HepG2 (cell line): ENCODE measurements around the gene C2orf81. TPM values are rescaled to one million over a fixed set of nuclear protein-coding genes. Genes with fewer than 3 reads are reported as not detected.

Experiments used
- CBFB ChIP-seq: sonication (generic); formaldehyde crosslinking; IDR thresholded peaks from 2 replicates; pipeline ENCODE4 v1.4.0; 2020; ENCODE audit warnings: missing genetic modification reagents
- CREB1 ChIP-seq, 2 experiments: fragments of 450-650 bp in 1 of 2; IDR thresholded peaks; 2 replicates each; pipeline ENCODE4 v1.6.1; 2016 to 2017; ENCODE audit warnings: control low read depth in 1 of 2, mild to moderate bottlenecking in 1 of 2, missing compliant biosample characterization in 1 of 2, missing genetic modification characterization in 1 of 2
- DRAP1 ChIP-seq: IDR thresholded peaks from 2 replicates; pipeline ENCODE4 v1.6.1; 2016; ENCODE audit warnings: missing genetic modification reagents, missing compliant biosample characterization
- HNF4A ChIP-seq: sonication (generic); formaldehyde crosslinking; IDR thresholded peaks from 2 replicates; pipeline ENCODE4 v1.4.0; 2020; ENCODE audit warnings: missing genetic modification reagents
- JUND ChIP-seq: sonication (generic); formaldehyde crosslinking; IDR thresholded peaks from 2 replicates; pipeline ENCODE4 v1.8.0; 2022; ENCODE audit warnings: mild to moderate bottlenecking, missing genetic modification reagents
- KDM5B ChIP-seq: sonication (generic); formaldehyde crosslinking; IDR thresholded peaks from 2 replicates; pipeline ENCODE4 v1.4.0; 2020; ENCODE audit warnings: missing genetic modification reagents, mild to moderate bottlenecking, borderline replicate concordance
- PAXIP1 ChIP-seq: sonication (generic); formaldehyde crosslinking; conservative IDR thresholded peaks from 2 replicates; pipeline ENCODE4 v1.4.0; 2020; ENCODE audit warnings: mild to moderate bottlenecking, missing genetic modification reagents, moderate library complexity
- PHF21A ChIP-seq: sonication (generic); formaldehyde crosslinking; IDR thresholded peaks from 2 replicates; pipeline ENCODE4 v1.5.0; 2020; ENCODE audit warnings: mild to moderate bottlenecking, missing genetic modification reagents
- PITX1 ChIP-seq: sonication (generic); formaldehyde crosslinking; IDR thresholded peaks from 2 replicates; pipeline ENCODE4 v1.5.1; 2020; ENCODE audit warnings: mild to moderate bottlenecking, missing genetic modification reagents
- PRDM15 ChIP-seq: sonication (generic); formaldehyde crosslinking; IDR thresholded peaks from 2 replicates; pipeline ENCODE4 v1.4.0; 2020; ENCODE audit warnings: missing genetic modification reagents
- RARA ChIP-seq: IDR thresholded peaks from 2 replicates; pipeline ENCODE4 v1.6.1; 2016; ENCODE audit warnings: missing genetic modification reagents, missing compliant biosample characterization
- SMARCC2 ChIP-seq: fragments of 450-650 bp; IDR thresholded peaks from 2 replicates; pipeline ENCODE4 v1.6.1; 2017; ENCODE audit warnings: antibody characterized with exemption, mild to moderate bottlenecking
- SNRNP70 ChIP-seq: fragments of 200-400 bp; formaldehyde crosslinking; IDR thresholded peaks from 2 replicates; pipeline ENCODE4 v1.6.1; 2017; ENCODE audit warnings: mild to moderate bottlenecking, low read depth, low read length, moderate library complexity
- SYNCRIP ChIP-seq: fragments of 200-400 bp; formaldehyde crosslinking; IDR thresholded peaks from 2 replicates; pipeline ENCODE4 v1.6.1; 2018; ENCODE audit warnings: mild to moderate bottlenecking, low read depth, low read length; ENCODE audit not compliant: insufficient read depth
- TGIF2 ChIP-seq: IDR thresholded peaks from 2 replicates; pipeline ENCODE4 v1.6.1; 2016; ENCODE audit warnings: control low read depth, missing compliant biosample characterization
- XBP1 ChIP-seq: sonication (generic); formaldehyde crosslinking; IDR thresholded peaks from 2 replicates; pipeline ENCODE4 v1.5.0; 2020; ENCODE audit warnings: missing genetic modification reagents
- ZBTB42 ChIP-seq: sonication (generic); formaldehyde crosslinking; IDR thresholded peaks from 2 replicates; pipeline ENCODE4 v1.5.0; 2020; ENCODE audit warnings: mild to moderate bottlenecking, missing genetic modification reagents
- ZFAT ChIP-seq: sonication (generic); formaldehyde crosslinking; conservative IDR thresholded peaks from 2 replicates; pipeline ENCODE4 v1.8.1; 2023; ENCODE audit warnings: missing genetic modification reagents, inconsistent platforms
- ZNF530 ChIP-seq: sonication (generic); formaldehyde crosslinking; IDR thresholded peaks from 2 replicates; pipeline ENCODE4 v1.5.0; 2020; ENCODE audit warnings: low read depth, mild to moderate bottlenecking, missing genetic modification reagents
- ZNF570 ChIP-seq: sonication (generic); formaldehyde crosslinking; IDR thresholded peaks from 2 replicates; pipeline ENCODE4 v1.4.0; 2020; ENCODE audit warnings: mild to moderate bottlenecking, missing genetic modification reagents, borderline replicate concordance
- polyA plus RNA-seq, 8 experiments: library from polyadenylated mRNA; depleted of rRNA in 3 of 8; stranded (reverse) in 7 of 8; unstranded in 1 of 8; fragments of >200 nt; fragmentation: Illumina TruSeq in 4 of 8; extraction: Trizol in 4 of 8; gene quantifications; 2 replicates each; pipeline versions ENCODE4 v1.2.1 to v1.2.3, GENCODE V29; 2011 to 2016; ENCODE audit warnings: low read depth in 4 of 8, missing spikeins in 1 of 8, mixed read lengths in 1 of 8; ENCODE audit not compliant: insufficient read depth in 1 of 8
- total RNA-seq, 5 experiments: library from RNA; depleted of rRNA; stranded (reverse); fragments of >200 nt; fragmentation: Illumina TruSeq; extraction: Trizol; gene quantifications; 2 replicates each; pipeline ENCODE4 v1.2.3, GENCODE V29; 2016; ENCODE audit warnings: low read depth in 1 of 5
- TF ChIP-seq, protein P1 (sequence below): sonication (generic); formaldehyde crosslinking; IDR thresholded peaks from 2 replicates; pipeline ENCODE4 v1.4.0; 2020; ENCODE audit warnings: mild to moderate bottlenecking, missing genetic modification reagents

C2orf81 gene
- total and polyA plus RNA-seq, 2 of the 13 experiments (the other 11 are each of a cell fraction or from before 2014, with no cell fraction given), result 0.15 to 0.17 TPM

DNA sequence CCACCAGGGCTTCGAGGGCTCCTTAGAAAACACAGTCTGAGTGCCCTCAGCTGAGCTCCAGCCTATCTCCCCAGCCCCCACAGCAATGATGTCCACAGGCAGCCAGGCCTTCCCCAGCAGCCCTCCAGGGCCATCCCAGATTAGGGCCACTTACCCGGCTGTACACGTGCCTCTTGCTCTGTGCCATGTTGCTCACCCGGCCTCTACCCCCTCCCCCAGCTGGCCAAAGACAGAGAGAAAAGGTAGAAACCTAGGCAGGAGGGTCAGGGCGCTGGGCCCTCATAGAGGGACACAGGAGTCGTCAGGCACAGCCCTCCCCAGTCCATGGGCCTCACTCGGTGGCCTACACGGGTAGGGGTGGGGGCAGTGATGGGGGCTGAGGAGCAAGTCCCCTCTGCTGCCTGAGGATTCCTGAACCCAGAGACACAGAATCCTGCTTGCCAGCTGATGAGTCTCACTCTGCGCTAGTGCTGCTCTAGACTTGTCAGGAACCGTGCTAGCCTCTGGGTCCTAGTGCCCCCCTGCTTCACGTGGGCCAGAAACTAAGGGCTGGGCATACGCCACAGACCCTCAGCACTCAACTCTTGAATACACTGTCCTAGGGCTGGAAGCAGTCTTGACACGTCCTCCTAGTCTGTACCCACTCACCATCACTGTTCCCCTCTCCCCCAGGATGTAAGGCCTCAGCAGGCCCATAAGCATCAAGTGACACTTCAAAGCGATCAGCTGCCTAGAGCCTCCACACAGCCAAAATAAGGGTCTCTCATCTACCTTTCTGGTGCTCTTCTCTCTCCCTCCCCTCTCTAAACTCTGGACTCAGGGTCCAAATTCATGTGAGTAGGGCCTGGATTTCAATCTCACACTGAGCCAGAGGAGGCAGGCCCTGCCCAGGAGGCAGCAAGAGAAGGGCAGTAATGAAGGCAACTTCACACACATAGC is 41.3 kb downstream of the C2orf81 start, which contains the start of gene DCTN1 (continued):
- TF ChIP-seq TGIF2 (CRISPR knock-in tag), result no peak
- TF ChIP-seq PAXIP1, result no peak
- TF ChIP-seq SMARCC2, result no peak
- TF ChIP-seq ZFAT (CRISPR knock-in tag), result no peak
- TF ChIP-seq, protein P1, sequence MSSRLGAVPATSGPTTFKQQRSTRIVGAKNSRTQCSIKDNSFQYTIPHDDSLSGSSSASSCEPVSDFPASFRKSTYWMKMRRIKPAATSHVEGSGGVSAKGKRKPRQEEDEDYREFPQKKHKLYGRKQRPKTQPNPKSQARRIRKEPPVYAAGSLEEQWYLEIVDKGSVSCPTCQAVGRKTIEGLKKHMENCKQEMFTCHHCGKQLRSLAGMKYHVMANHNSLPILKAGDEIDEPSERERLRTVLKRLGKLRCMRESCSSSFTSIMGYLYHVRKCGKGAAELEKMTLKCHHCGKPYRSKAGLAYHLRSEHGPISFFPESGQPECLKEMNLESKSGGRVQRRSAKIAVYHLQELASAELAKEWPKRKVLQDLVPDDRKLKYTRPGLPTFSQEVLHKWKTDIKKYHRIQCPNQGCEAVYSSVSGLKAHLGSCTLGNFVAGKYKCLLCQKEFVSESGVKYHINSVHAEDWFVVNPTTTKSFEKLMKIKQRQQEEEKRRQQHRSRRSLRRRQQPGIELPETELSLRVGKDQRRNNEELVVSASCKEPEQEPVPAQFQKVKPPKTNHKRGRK, result no peak
- TF ChIP-seq DRAP1 (CRISPR knock-in tag), result no peak
- TF ChIP-seq KDM5B, result no peak
- no peak for TF ChIP-seq ZBTB42 (CRISPR knock-in tag)
- TF ChIP-seq PRDM15 (CRISPR knock-in tag), result no peak
- no peak for TF ChIP-seq PITX1 (CRISPR knock-in tag)
- no peak for TF ChIP-seq XBP1 (CRISPR knock-in tag)
- no peak for TF ChIP-seq SNRNP70
- 0 out of 2 replicates have a peak, but pooled peaks have one; percentile 10 for TF ChIP-seq HNF4A (CRISPR knock-in tag)
- TF ChIP-seq CBFB (CRISPR knock-in tag), result no peak
- TF ChIP-seq PHF21A, result no peak
- TF ChIP-seq ZNF530 (CRISPR knock-in tag), result no peak
- TF ChIP-seq CREB1 (IDR thresholded peaks at IDR 0.05), result no peak
- TF ChIP-seq CREB1 (CRISPR knock-in tag; IDR thresholded peaks at IDR 0.05), result no peak
- no peak for TF ChIP-seq ZNF570 (CRISPR knock-in tag)
- TF ChIP-seq JUND (CRISPR knock-in tag), result no peak
- no peak for TF ChIP-seq SYNCRIP
- no peak for TF ChIP-seq RARA (CRISPR knock-in tag)
